ENCODE data around the gene GABBR2. TPM values are rescaled to one million over a fixed set of nuclear protein-coding genes. Genes with fewer than 3 reads are reported as not detected.

GABBR2 gene
- total RNA-seq, 2 experiments from 2014 or later, result not detected

DNA sequence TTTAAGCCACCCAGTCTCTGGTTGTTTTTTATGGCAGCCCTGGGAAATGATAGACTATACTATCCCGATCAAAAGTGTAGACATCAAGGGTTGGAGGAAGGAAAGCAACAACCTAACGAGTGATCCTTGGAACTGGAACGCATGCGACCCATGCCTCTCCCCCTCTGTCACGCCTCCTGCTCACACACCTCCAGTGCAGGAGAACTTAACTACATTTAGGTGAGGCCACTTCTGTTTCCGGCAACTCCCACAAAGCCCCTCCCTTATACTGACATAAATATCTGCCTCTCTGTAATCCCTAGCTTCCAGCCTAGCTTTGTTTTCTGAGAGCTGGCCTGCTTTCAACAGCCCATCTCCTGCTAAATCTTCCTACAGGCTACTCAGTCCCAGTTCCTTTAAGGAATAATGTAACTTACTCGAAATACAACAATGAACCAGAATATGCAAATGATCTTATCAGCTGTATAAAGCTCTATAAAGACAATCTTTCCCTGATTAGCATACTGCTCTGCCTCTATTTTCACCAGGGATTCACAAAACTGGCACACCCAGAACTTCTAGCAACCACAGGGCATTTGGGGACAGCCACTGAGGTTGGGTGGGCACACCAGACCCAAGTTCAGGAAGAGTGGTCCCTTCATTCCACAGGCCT, 73.9 kb downstream of the GABBR2 start:
- Mint-ChIP-seq H3K27me3 (peaks cover 4% of the 10 kb centered on the region), H3K4me1 (ENCODE audit: low read depth) (no peaks in the 10 kb centered on the region), H3K27ac (no peak overlapping the region), H3K4me3 (no peak overlapping the region), H3K9me3 (no peaks in the 10 kb centered on the region), H3K36me3 (ENCODE audit: low read depth) (no peaks in the 10 kb centered on the region)
- Histone ChIP-seq H3K4me1 (ENCODE audit: insufficient read depth, low read length) (no peaks in the 10 kb centered on the region), H3K9me3 (ENCODE audit: control insufficient read depth in 1 of 2, insufficient read depth in 1 of 2, low read length in 2 of 2) (peaks cover 0 to 7% of the 10 kb centered on the region in 2 experiments), H3K36me3 (ENCODE audit: insufficient read depth, low read length) (no peaks in the 10 kb centered on the region), H3K27ac (ENCODE audit: low read depth in 1 of 2, low read length in 2 of 2) (no peak overlapping the region), H3K4me3 (ENCODE audit: low read length) (no peak overlapping the region), H3K27me3 (ENCODE audit: control insufficient read depth in 1 of 2, insufficient read depth in 2 of 2, low read length in 2 of 2) (peaks cover 0 to 4% of the 10 kb centered on the region in 2 experiments)
- POLR2A ChIA-PET, result no interaction called here
- DNase-seq, result no peak
- CTCF ChIA-PET, result no interaction called here
- TF ChIP-seq, protein P1, sequence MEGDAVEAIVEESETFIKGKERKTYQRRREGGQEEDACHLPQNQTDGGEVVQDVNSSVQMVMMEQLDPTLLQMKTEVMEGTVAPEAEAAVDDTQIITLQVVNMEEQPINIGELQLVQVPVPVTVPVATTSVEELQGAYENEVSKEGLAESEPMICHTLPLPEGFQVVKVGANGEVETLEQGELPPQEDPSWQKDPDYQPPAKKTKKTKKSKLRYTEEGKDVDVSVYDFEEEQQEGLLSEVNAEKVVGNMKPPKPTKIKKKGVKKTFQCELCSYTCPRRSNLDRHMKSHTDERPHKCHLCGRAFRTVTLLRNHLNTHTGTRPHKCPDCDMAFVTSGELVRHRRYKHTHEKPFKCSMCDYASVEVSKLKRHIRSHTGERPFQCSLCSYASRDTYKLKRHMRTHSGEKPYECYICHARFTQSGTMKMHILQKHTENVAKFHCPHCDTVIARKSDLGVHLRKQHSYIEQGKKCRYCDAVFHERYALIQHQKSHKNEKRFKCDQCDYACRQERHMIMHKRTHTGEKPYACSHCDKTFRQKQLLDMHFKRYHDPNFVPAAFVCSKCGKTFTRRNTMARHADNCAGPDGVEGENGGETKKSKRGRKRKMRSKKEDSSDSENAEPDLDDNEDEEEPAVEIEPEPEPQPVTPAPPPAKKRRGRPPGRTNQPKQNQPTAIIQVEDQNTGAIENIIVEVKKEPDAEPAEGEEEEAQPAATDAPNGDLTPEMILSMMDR (IDR thresholded peaks at IDR 0.05), result no peak
- ATAC-seq (ENCODE audit: poor library complexity), result no peak
- intact Hi-C loops (cut with DNase I, micrococcal nuclease), result no loop called here

DNA sequence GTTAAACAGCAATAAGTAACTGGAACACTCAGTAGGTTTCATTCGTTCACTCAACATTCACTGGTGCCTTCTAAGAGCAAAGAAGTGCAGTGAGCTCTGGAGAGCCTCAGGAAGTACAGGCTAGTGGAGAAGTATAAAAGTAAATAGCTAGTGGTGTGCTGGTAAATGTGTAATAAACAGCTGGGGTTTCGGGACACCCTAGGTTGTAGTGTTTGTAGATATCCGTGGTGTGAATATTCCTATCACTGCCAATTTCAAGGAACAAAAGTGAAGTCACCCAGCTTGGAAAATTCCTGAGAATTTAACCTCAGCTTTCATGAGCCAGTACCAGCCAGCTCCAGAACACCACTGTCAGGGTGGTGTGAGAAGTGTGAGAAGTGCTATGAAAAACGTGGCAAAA, 75.9 kb downstream of the GABBR2 start:
- ATAC-seq (ENCODE audit: poor library complexity), result no peak
- TF ChIP-seq, protein P1 (IDR thresholded peaks at IDR 0.05), result no peak
- H3K36me3 Mint-ChIP-seq (ENCODE audit: low read depth), result no peaks in the 10 kb centered on the region

DNA sequence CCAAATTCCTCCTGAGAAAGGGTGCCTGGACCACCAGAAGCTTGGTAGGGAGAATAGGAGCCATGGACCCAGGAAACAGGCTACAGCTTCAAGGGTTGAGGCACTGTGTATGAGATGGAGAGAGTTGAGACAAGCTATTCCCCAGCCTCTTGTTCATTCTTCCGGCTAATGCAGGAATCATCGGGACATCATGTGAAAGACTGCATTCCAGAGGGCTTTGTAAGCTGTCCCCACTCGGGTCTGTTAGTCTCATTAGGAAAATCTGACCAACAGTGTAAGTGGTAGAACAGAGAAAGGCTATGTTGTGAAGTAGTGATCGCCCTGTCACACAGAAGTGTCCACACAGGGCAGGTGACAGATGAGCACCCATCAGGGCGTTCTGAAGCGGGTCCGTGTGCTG, 81.4 kb downstream of the GABBR2 start:
- Mint-ChIP-seq H3K36me3 (ENCODE audit: low read depth) (no peaks in the 10 kb centered on the region), H3K4me3 (no peak overlapping the region), H3K4me1 (ENCODE audit: low read depth) (no peaks in the 10 kb centered on the region), H3K27me3 (peaks cover 40% of the 10 kb centered on the region), H3K27ac (no peak overlapping the region), H3K9me3 (no peaks in the 10 kb centered on the region)
- H3K9me3 ChIP-seq (ENCODE audit: control insufficient read depth in 1 of 2, insufficient read depth in 1 of 2, low read length in 2 of 2), result peaks cover 0 to 5% of the 10 kb centered on the region in 2 experiments
- ChIA-PET POLR2A (no interaction called here), CTCF (no interaction called here)
- peaks cover 0 to 23% of the 10 kb centered on the region in 2 experiments for H3K27me3 ChIP-seq (ENCODE audit: control insufficient read depth in 1 of 2, insufficient read depth in 2 of 2, low read length in 2 of 2)
- ATAC-seq (ENCODE audit: poor library complexity) (no peak), DNase-seq (no peak)
- intact Hi-C loops (cut with DNase I, micrococcal nuclease), result no loop called here
- no peak overlapping the region for H3K4me3 ChIP-seq (ENCODE audit: low read length)
- TF ChIP-seq, protein P1 (IDR thresholded peaks at IDR 0.05), result no peak
- no peaks in the 10 kb centered on the region for H3K4me1 ChIP-seq (ENCODE audit: insufficient read depth, low read length)
- no peaks in the 10 kb centered on the region for H3K36me3 ChIP-seq (ENCODE audit: insufficient read depth, low read length)
- H3K27ac ChIP-seq (ENCODE audit: low read depth in 1 of 2, low read length in 2 of 2), result no peak overlapping the region

More for the DNA sequence above, 75.9 kb downstream of the GABBR2 start:
- H3K27me3 ChIP-seq (ENCODE audit: control insufficient read depth in 1 of 2, insufficient read depth in 2 of 2, low read length in 2 of 2), result peaks cover 0 to 12% of the 10 kb centered on the region in 2 experiments
- H3K27ac Mint-ChIP-seq, result no peak overlapping the region
- no peaks in the 10 kb centered on the region for H3K4me1 Mint-ChIP-seq (ENCODE audit: low read depth)
- no peaks in the 10 kb centered on the region for H3K36me3 ChIP-seq (ENCODE audit: insufficient read depth, low read length)
- no peaks in the 10 kb centered on the region for H3K9me3 Mint-ChIP-seq
- ChIA-PET CTCF (no interaction called here), POLR2A (no interaction called here)
- H3K4me3 ChIP-seq (ENCODE audit: low read length), result no peak overlapping the region
- no peak overlapping the region for H3K27ac ChIP-seq (ENCODE audit: low read depth in 1 of 2, low read length in 2 of 2)
- DNase-seq, result no peak
- H3K4me3 Mint-ChIP-seq, result no peak overlapping the region
- peaks cover 17% of the 10 kb centered on the region for H3K27me3 Mint-ChIP-seq
- H3K9me3 ChIP-seq (ENCODE audit: control insufficient read depth in 1 of 2, insufficient read depth in 1 of 2, low read length in 2 of 2), result peaks cover 0 to 7% of the 10 kb centered on the region in 2 experiments
- intact Hi-C loops (cut with DNase I, micrococcal nuclease), result no loop called here
- no peaks in the 10 kb centered on the region for H3K4me1 ChIP-seq (ENCODE audit: insufficient read depth, low read length)

All from CD4-positive, alpha-beta T cell (primary cell).